HG03439 (cell line): ENCODE measurements around the gene TLE4.
"Not testable (repeated sequence)": the region's sequence is repeated elsewhere in the genome, so short reads cannot be mapped to it uniquely, and the experiment has no call there.

Source experiments
- ATAC-seq: cut with Tn5 transposase; IDR thresholded peaks from one replicate; pipeline ENCODE4 v1.9.1; 2021; ENCODE audit warnings: mild to moderate bottlenecking, moderate library complexity; ENCODE audit not compliant: unreplicated experiment

The TLE4 gene

DNA sequence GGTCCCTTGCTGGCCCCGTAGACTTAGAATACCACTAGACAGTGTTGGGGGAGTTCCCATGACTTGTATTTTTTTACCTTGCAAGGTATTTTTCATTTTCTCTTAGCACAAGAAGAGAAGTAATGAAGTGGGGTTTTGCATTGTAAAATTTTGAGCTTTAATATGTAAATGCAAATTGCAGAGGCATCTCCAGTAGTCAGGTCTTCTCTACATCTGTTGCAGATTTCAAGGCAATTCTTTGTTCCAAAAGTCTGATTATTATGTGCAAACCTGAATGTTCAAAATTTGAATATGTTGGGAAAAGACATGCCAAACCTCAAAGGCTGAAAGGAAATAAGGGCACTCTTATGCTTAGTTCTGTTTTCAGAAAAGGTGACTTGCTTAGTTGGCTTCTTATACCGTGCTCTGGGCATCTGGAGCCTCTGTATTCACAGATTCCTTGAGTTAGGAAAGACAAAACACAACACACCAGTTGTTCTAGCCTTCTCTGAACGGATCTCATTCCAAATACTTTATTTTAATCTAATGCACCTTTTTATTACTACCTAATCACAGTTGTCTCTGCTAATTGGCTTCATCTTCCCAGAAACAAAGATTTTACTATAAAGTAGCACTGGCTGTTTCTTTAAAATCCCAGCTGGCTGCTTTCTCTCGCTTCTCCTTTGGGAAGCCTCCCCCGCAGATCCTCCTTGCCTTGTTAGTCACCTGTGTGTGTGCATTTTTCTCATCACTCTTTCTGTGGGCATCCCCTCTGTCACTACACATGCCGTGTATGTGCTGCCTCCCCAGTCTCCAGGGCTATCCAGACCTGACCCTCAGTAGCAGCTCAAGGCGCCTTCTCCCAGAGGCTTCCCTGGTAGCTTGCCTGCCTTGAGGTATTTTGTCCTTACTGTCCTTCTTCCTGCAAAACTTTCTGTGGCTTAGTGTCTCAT, 138.2 kb downstream of the TLE4 start:
- ATAC-seq = no peak

DNA sequence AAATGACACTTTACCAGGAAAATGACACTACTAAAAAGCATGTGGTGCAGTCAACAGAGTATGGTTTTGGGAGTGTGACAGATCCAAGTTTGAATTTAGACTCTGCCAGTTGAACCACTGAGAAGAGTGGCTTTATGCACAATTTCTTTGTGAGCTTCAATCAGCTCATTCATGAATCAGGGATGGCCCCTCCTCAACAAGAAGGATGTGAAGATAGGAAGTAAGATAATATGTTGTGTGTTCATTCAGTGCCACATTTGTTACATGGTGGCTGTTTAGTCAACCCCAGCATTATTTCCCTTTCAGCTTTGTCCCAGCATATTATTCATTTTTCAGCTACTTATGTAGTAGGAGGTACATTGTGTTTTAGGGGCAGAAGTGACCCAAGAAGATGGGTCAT, 140.1 kb downstream of the TLE4 start:
- ATAC-seq = no peak

DNA sequence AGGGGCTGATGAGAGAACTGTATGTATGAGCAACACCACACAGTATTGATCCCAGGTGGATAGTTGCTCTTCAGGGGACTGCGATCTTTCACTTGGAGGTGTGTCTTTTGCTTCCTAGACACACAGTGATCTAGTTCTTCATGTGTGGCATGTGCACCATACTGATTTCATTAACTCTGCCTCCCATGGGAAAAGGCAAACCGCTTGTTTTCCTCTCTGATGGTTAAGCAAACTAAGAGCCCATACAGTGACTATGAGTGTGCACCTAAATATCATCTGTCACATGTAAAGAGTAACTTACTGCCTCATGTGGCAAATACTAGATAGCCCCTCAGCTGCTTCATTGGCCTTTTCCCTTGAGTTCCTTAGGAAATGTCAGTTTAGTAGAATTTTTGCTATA, 147.3 kb downstream of the TLE4 start:
- ATAC-seq = no peak

DNA sequence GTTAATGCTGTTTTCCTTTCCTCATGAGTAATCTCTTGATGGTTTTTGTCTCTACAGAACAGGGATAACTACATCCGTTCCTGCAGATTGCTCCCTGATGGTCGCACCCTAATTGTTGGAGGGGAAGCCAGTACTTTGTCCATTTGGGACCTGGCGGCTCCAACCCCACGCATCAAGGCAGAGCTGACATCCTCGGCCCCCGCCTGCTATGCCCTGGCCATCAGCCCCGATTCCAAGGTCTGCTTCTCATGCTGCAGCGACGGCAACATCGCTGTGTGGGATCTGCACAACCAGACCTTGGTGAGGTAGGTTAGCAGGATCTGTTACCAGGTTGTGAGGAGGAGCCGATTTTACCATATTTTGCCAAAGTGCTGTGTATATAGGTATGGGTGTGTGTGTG, 148.2 kb downstream of the TLE4 start:
- no peak for ATAC-seq

DNA sequence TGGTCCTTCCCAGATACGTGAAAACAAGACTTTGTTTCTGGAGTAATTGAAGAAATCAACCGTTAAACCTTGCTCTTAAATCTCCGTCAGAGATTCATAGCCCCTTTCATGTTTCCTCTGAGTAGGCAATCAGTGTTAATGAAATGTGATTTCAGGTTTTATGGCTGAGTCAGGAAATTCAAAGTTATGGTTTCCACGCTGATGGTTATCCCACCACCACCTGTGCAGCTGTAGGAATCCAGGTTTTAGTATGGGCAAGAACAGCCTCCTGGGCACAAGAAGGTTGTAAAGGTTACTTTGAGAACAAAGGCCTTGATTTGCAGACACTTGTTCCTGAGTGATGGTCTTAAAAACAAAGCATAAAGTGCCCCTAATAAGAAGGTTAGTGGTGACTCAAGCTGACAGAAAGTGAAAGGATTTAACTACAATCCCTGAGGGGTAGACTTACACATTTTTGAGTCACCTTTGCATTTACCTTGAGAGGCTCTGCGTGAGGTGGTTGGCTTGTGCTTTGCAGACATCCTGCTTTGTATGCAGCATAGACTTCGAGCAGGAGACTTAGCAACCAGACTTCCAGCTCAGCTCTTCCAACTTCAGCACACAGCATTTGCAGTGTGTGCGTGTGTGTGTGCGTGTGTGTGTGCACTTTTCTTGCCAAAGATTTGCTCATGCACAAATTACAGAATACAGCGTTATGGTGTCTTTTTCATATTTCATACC, 159.6 kb downstream of the TLE4 start:
- peak; percentile 84 for ATAC-seq

DNA sequence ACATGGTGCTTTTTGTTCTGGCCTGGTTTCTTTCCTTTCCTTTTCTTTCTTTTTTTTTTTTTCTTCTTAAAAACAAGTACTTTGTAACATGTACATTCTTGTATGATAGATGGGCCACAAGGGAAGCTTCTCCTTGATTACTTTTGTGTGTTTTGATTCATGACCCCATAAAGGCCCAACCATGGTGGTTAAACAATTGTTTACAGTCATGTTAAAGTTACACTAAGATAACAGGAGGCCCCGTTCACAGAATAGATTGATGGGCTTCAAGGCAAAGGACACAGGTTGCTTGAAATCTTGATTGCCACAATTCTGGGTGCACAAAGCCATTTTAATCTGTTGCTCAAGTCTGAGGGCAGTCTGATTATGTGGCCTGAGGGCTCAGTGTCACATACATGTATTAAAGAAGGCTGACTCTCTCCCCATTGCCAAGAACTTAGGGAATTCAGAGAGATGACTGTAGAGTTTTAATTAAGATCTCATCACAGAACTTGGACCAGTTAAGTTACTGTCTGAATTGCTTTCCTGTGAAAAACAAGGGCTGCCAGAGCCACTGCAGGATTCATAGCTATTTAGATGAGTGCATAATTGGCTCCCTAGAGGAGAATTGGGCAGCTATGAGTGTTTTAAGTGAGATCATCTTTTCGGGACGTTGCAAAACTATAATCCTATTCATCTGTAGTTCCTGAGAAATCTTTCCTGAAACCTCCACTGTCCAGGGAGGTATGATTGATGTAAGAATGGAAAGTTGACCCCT, 163.4 kb downstream of the TLE4 start:
- ATAC-seq = no peak

DNA sequence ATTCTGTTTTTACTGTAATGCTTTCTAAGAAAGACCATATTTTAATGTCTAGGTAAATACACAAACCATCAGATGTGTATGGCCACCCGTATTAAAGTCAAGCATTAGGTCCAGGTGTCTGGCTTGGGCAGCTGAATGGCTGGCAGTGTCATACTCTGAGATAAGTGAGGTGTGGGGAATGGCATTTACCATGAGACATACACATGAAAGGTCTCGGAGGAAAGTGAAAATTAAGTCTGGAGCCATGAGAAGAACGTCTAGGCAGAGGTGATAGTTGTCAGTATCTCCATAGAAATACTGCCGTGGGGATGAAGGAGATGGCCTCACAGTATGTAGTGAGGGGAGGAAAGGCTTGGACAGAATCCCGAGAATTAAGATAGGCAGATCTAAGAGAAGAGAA, 164.3 kb downstream of the TLE4 start:
- no peak for ATAC-seq

DNA sequence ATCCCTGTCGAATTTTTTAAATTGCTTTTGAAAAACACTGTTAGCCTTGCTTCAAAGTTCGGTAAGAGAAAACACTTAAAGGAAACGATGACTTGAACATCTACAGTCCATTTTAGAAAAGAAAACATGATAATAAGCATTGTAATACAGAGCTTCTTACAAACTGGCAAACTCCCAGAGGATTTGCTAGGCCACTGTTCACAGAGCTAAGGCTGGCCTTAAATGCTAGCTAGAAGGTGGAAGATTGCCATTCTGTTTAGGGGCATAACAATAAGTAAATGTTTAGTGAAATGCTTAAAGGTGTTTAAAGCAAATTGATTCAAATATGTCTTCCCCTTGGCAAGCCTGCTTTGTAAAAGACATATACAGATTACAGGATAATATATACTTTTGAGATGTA, 169.6 kb downstream of the TLE4 start:
- no peak for ATAC-seq

DNA sequence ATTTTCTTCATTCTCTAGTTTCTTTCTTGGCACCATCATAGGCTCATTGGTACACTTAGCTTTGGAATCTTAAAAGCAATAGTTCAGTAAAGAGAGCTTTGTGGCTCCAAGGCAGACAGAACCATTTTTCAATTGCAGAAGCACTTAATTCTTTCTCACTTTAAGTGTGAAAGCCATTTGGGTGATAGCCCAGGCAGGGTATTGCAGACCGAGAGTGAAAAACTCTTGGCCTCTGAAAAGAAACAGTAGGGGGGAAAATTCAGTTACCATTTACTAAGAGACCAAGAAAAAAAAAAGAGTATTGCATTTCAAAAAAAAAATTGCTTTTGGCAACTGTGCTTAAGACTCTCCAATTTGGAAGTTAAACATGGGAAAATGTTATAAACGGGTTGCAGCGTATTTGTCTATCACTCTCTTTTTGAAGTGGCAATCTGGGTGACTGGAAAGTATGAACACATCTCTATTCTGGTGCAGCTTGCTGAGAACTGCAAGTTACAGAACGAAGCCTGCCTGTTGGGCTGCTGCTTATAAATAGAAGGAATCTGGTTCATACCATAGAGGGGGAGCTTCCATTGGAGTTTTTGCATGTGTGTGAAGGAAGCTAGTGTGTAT, 170.5 kb downstream of the TLE4 start:
- no peak for ATAC-seq

DNA sequence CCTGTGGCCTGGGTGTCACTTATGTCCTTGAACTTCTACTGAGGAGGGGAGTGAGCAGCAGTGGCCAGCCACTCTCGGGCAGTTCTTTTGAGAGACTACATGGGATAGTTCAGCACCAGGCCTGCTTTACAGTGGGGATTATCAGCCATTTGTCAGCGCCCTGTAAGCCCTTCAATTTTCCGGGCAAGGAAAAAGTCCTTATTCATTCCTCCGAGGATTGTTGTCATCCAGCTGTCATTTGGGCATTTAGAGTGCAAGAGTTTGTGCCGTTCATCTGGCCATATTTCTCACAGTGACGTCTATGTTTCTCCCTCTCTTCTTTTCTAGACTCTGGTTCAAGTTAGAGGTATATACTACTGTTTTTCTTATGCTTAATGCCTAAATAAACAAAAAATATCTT, 172.8 kb downstream of the TLE4 start:
- ATAC-seq = no peak

DNA sequence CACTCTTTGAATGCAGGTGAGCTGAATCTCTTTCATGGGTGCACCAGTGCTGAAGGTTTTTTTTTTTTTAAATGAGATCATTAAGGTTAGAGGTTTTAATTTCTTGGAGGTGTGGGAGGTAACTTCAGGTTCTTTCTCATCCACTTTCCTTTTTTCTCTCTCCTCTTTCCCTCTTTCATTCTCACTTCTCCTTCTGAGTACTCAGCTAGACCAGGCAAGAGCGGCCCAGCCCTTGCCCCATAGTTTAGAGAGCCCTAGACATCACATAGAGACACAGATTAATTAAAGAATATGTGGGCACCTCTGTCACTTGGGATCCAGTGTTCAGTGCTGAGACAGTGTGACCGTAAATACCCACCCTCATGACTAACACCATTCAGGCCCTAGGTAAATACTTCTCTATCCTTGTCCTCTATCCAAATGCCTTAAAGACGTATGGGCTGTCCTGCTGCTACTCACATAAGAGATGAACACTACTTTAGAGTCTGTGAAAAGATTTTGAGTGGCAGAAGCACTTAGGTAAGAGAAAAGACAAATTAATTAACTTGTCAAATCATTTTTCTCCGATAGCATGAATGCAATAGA, 174.1 kb downstream of the TLE4 start:
- no peak for ATAC-seq

DNA sequence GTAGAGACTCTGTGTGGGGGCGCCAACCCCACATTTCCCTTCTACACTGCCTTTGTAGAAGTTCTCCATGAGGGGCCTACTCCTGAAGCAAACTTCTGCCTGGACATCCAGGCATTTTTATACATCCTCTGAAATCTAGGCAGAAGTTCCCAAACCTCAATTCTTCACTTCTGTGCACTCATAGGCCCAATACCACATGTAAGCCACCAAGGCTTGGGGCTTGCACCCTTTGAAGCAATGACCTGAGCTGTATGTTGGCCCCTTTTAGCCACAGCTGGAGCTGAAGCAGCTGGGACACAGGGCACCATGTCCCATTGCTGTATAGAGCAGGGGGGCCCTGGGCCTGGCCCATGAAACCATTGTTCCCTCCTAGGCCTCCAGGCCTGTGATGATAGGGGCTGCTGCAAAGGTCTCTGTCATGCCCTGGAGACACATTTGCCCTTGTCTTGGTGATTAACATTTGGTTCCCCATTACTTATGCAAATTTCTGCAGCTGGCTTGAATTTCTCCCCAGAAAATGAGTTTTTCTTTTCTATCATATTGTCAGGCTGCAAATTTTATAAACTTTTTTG, 180.2 kb downstream of the TLE4 start:
- not testable (repeated sequence) for ATAC-seq

DNA sequence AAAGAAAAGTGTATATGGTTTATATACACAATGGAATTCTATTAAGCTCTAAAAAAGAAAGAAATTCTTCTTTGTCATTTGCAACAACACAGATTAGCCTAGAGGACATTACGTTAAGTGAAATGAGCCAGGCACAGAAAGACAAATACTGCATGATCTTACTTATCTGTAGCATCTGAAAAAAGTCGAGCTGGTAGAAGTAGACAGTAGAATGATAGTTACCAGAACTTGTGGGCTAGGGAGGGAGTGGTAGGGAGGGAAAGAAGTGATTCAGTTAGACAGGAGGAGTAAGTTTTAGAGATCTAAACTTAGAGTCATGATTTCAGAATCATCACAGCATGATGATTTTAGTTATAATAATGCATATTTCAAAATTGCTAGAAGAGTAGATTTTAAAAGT, 184.6 kb downstream of the TLE4 start:
- ATAC-seq = no peak

DNA sequence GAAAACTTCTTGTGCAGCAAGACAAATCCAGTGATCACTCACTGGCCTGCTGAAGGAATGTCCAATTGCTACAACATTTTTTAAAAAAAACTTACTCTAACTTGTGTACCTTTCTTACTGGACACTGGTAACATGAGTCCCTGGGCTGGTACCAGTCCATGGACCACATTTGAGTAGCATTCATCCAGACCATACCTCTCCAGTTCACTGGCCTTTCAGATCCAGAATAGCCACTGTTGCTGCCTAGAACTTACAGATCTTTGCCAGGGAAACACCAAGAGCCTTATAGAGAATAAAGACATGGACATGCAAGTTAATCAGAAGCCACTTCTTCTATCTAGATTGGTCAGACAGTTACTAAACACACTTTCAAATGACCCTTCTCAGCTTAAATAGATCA, 185.3 kb downstream of the TLE4 start:
- ATAC-seq = no peak

DNA sequence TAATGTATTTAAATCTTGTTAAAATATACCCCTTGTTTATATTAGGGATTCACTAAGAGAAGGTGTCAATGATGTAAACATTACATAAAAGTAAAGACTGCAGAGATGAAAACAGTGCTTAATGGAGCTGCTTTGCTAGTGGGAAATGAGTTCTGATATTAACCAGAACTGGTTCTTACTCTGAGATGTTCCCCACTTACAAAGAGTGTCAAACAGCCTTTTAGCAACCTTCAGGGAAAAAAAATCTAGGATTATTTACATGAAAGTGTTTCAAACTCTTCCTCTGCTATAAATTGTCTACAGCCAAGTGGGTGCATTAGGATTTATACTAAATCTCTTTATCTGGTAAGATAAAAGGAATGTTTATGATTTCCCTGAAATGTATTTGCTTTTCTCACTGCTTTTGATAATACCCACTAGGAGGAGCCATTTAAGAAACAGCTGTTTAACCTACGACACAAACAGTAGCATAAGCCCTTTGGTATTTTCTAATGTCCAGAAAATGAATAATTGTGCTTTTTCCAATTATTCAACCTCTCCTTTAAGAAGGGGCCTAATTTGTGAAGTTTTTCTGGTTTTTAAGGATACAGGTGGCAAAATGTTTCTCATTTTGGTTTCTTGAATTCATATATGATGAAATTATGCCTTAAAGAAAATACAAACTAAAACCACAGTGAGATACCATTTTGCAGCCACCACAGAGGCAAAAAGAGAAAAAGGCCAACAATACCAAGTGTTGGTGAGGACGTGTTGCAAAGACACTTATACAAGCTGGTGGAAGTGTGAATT, 186.3 kb downstream of the TLE4 start:
- no peak for ATAC-seq

DNA sequence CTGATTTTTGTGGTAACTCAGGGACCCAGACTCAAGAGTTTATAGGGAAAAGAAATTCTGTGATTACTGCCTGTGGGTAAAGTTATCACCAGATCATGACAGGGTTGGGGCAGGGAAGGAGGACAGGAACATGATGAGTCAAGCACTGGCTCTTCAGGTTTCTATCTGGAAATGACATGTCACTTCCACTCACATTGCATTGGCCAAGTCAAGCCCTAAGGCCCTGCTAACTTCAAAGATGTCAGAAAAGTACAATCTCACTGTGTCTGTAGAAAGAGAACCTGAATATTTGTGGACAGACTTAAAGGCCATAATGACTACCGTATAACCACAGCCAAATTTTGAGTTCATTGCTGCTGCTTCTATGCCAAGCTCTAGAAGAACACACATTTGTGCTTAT, 187.7 kb downstream of the TLE4 start:
- no peak for ATAC-seq

DNA sequence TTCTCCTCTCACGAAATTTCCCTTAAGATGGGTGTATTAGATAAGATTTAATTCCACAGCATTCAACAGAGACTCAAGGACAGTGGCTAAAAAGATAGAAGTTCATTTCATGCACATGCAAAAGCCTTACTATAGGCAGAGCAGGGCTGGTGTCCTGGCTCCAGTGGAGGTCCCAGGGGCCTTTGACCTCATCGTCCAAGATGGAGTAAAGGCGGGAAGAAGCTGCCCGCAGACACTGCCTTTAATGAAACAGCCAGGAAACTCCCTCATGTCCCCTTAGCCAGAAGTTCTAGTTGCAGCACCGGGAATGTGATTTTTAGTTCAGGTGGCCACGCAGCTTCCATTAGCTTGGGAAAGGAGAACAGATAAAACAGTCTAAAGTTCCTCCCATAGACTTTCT, 190.3 kb downstream of the TLE4 start:
- ATAC-seq = no peak

DNA sequence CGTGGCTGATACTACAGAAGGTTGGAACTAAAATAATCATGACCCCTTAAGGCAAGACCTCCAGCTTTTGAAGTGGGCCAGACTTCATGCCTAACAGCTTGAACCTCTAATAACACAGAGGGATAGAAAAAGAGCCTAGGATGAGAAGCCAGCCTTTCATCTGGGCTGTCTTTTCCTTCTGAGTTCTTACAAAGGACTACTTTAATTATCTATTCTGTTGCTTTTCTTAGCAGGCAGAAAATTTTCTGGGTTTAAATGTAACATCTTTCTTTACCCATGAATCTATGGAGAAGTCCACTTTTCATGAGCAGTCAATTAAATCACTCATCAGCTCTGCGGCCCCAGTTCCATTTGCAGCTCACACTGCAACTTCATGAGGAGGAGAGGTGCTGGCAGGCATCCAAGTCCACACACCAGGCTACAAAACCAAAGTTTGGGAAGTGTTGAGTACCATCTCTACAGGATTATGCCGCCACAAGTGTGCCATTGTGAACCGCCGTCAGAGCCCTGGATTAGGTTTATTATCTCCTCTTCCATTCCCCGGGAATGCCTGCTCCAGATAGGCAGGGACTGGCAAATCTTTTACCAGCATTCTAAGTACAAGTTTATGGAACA, 192.0 kb downstream of the TLE4 start:
- no peak for ATAC-seq

DNA sequence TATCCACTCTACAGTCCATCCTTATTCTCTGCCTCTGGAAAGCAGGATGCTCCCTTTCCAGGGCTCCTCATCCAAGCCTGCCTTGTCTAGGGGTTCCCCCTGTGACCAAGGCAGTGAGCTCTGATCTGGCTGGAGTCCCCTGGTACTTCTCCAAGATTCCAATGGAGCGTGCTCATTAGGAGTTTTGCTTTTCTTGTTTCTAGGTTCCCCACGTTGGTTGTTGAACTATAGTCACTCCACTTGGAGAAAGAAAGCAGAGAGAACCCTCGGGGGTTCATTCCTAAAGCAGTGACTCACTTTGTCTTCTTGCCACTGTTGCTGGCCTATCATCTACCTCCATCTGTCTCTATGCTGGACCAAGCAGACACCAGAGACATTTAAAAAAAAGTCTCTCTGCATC, 192.6 kb downstream of the TLE4 start:
- no peak for ATAC-seq
